Endothelial cell (in vitro differentiated cells): ENCODE measurements around the gene ZNF532. TPM values are rescaled to one million over a fixed set of nuclear protein-coding genes. Genes with fewer than 3 reads are reported as not detected.

Experiments
- DNase-seq: peaks from one replicate; pipeline ENCODE4 v3.0.0; 2021; ENCODE audit warnings: low spot score
- H3K27ac Mint-ChIP-seq: one replicate; pipeline ENCODE4 v1.8.0; 2021; ENCODE audit warnings: mixed read lengths, inconsistent platforms; ENCODE audit not compliant: unreplicated experiment
- H3K27me3 Mint-ChIP-seq: one replicate; pipeline ENCODE4 v1.8.0; 2021; ENCODE audit warnings: mild to moderate bottlenecking, moderate library complexity, mixed read lengths, inconsistent platforms; ENCODE audit not compliant: unreplicated experiment
- H3K36me3 Mint-ChIP-seq: one replicate; pipeline ENCODE4 v1.8.0; 2021; ENCODE audit warnings: mild to moderate bottlenecking, low read depth, mixed read lengths, inconsistent platforms; ENCODE audit not compliant: unreplicated experiment
- H3K4me1 Mint-ChIP-seq: one replicate; pipeline ENCODE4 v1.8.0; 2021; ENCODE audit warnings: mild to moderate bottlenecking, mixed read lengths, inconsistent platforms; ENCODE audit not compliant: unreplicated experiment
- H3K4me3 Mint-ChIP-seq: one replicate; pipeline ENCODE4 v1.8.0; 2021; ENCODE audit warnings: mild to moderate bottlenecking, mixed read lengths, inconsistent platforms; ENCODE audit not compliant: unreplicated experiment
- H3K9me3 Mint-ChIP-seq: one replicate; pipeline ENCODE4 v1.8.0; 2021; ENCODE audit warnings: mixed read lengths, inconsistent platforms; ENCODE audit not compliant: unreplicated experiment
- CTCF ChIP-seq: fragments of 200-600 bp; sonication (generic); IDR thresholded peaks from one replicate; pipeline ENCODE4 v1.5.0; 2021; ENCODE audit warnings: antibody characterized with exemption; ENCODE audit not compliant: unreplicated experiment
- total RNA-seq: library from RNA; stranded (reverse); fragmentation: NEBNext Ultra II Directional; extraction: Animal tissue kit (Norgen Biotek cat#: 25700); gene quantifications from one replicate; pipeline ENCODE4 v1.2.1, GENCODE V29; 2021; ENCODE audit not compliant: unreplicated experiment

Gene ZNF532
- total RNA-seq, 1 donor from 2014 or later: 178 TPM

- Mint-ChIP-seq H3K4me3 (no peak overlapping the region), H3K27ac (no peak overlapping the region), H3K4me1 (peaks cover 3% of the 10 kb centered on the region), H3K36me3 (peaks cover 18% of the 10 kb centered on the region), H3K9me3 (no peaks in the 10 kb centered on the region), H3K27me3 (no peaks in the 10 kb centered on the region)
- no peak for DNase-seq
- TF ChIP-seq CTCF: no peak
Observed at GRCh38 chr18:58953627-58954026, 89.0 kb downstream of the ZNF532 start.

- Mint-ChIP-seq H3K9me3 (no peaks in the 10 kb centered on the region), H3K36me3 (peaks cover 18% of the 10 kb centered on the region), H3K4me1 (peaks cover 3% of the 10 kb centered on the region), H3K27ac (no peak overlapping the region), H3K4me3 (no peak overlapping the region), H3K27me3 (no peaks in the 10 kb centered on the region)
- no peak for TF ChIP-seq CTCF
- DNase-seq: no peak
Observed at GRCh38 chr18:58955001-58955400, 90.3 kb downstream of the ZNF532 start.

- TF ChIP-seq CTCF: no peak
- H3K4me1 Mint-ChIP-seq: peaks cover 3% of the 10 kb centered on the region
- H3K36me3 Mint-ChIP-seq: peaks cover 18% of the 10 kb centered on the region
- DNase-seq: no peak
- no peak overlapping the region for H3K27ac Mint-ChIP-seq
- no peaks in the 10 kb centered on the region for H3K27me3 Mint-ChIP-seq
- no peak overlapping the region for H3K4me3 Mint-ChIP-seq
- no peaks in the 10 kb centered on the region for H3K9me3 Mint-ChIP-seq
Observed at GRCh38 chr18:58955738-58956137, 91.1 kb downstream of the ZNF532 start.

- H3K4me1 Mint-ChIP-seq: peaks cover 5% of the 10 kb centered on the region
- H3K4me3 Mint-ChIP-seq: no peak overlapping the region
- no peak for TF ChIP-seq CTCF
- H3K27me3 Mint-ChIP-seq: peaks cover 4% of the 10 kb centered on the region
- no peak for DNase-seq
- H3K36me3 Mint-ChIP-seq: peaks cover 25% of the 10 kb centered on the region
- H3K27ac Mint-ChIP-seq: no peak overlapping the region
- H3K9me3 Mint-ChIP-seq: no peaks in the 10 kb centered on the region
Observed at GRCh38 chr18:58958628-58959027, 94.0 kb downstream of the ZNF532 start.

DNA sequence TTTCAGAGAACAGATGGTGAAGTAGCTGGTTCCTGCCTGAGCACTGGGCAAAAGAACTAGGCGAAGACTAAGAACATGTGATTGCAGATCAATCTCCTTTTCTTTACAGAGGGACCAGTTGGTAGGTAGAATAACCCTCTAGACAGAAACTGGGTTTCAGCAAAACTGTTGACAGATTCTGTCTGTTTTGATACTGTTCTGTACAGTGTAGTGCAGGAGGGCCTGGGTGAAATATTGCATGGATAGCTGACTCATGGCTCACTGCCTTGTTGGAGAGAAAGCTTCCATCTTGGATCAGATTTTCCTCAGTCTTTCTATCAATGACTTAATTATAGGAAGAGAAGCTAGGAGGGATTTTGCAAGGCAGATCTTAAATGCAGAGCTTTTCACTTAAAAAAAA is 95.8 kb downstream of the ZNF532 start:
- peaks cover 12% of the 10 kb centered on the region for H3K4me1 Mint-ChIP-seq
- TF ChIP-seq CTCF: no peak
- H3K27me3 Mint-ChIP-seq: peaks cover 6% of the 10 kb centered on the region
- H3K27ac Mint-ChIP-seq: no peak overlapping the region
- H3K36me3 Mint-ChIP-seq: peaks cover 28% of the 10 kb centered on the region
- no peaks in the 10 kb centered on the region for H3K9me3 Mint-ChIP-seq
- H3K4me3 Mint-ChIP-seq: no peak overlapping the region
- DNase-seq: no peak
